MCF 10A (cell line): ENCODE results near the gene ZNF341. TPM values are rescaled to one million over a fixed set of nuclear protein-coding genes. Genes with fewer than 3 reads are reported as not detected.

Experiments
- BruUV-seq: library from RNA; stranded (reverse); fragments of 400-500 nt; replicated peaks from 2 replicates; lab custom pipeline; 2021; lab: Mats Ljungman, UMichigan
- CTCF ChIA-PET: fragments of 300-600 bp; sonication (Branson Sonifier 250); formaldehyde crosslinking; extraction: SDS; loops from one replicate; lab custom pipeline; 2021; ENCODE audit warnings: antibody characterized with exemption, inconsistent platforms; lab: Yijun Ruan, JAX
- POLR2A ChIA-PET: fragments of 300-600, 350-650 bp; sonication (Branson Sonifier 250); formaldehyde crosslinking; extraction: SDS; loops from one replicate; lab custom pipeline; 2020; ENCODE audit warnings: antibody characterized with exemption, inconsistent platforms; lab: Yijun Ruan, JAX
- DNase-seq: peaks from one replicate; pipeline ENCODE4 v3.0.0-alpha.2; 2018; ENCODE audit not compliant: unreplicated experiment
- H3K27ac Mint-ChIP-seq: one replicate; pipeline ENCODE4 v1.8.0; 2022; ENCODE audit warnings: mild to moderate bottlenecking, low read depth, mixed read lengths; ENCODE audit not compliant: unreplicated experiment
- H3K27me3 Mint-ChIP-seq: one replicate; pipeline ENCODE4 v1.8.0; 2022; ENCODE audit warnings: mixed read lengths; ENCODE audit not compliant: insufficient read depth, unreplicated experiment
- H3K36me3 Mint-ChIP-seq: one replicate; pipeline ENCODE4 v1.8.0; 2022; ENCODE audit warnings: mild to moderate bottlenecking, moderate library complexity, mixed read lengths; ENCODE audit not compliant: insufficient read depth, unreplicated experiment
- H3K4me1 Mint-ChIP-seq: one replicate; pipeline ENCODE4 v1.8.0; 2022; ENCODE audit warnings: mixed read lengths; ENCODE audit not compliant: insufficient read depth, unreplicated experiment
- H3K4me3 Mint-ChIP-seq: one replicate; pipeline ENCODE4 v1.8.0; 2022; ENCODE audit warnings: mild to moderate bottlenecking, moderate library complexity, mixed read lengths; ENCODE audit not compliant: unreplicated experiment
- H3K9me3 Mint-ChIP-seq: one replicate; pipeline ENCODE4 v1.8.0; 2022; ENCODE audit warnings: mixed read lengths; ENCODE audit not compliant: unreplicated experiment
- intact Hi-C: fragments of 100-400 bp; cut with micrococcal nuclease; formaldehyde crosslinking; loops from 2 replicates; pipeline ENCODE4 v1.14.1; 2022
- total RNA-seq: library from RNA; stranded (reverse); gene quantifications from 2 replicates; pipeline ENCODE4 v1.2.3, GENCODE V29; 2022
- TF ChIP-seq, protein P1 (sequence below): fragments of 200-600 bp; IDR thresholded peaks from one replicate; pipeline ENCODE4 v1.8.0; 2022; ENCODE audit warnings: antibody characterized with exemption, mild to moderate bottlenecking; ENCODE audit not compliant: unreplicated experiment

The ZNF341 gene
- total RNA-seq, 1 experiment from 2014 or later: 2.0 TPM

- H3K4me1 Mint-ChIP-seq: peaks cover 32% of the 10 kb centered on the region
- no peak overlapping the region for H3K4me3 Mint-ChIP-seq
- H3K9me3 Mint-ChIP-seq: no peaks in the 10 kb centered on the region
- peaks cover 17% of the 10 kb centered on the region for H3K36me3 Mint-ChIP-seq
- no peak for DNase-seq
- POLR2A ChIA-PET: interaction anchor here (6.5 kb wide), 1 partner anchor 17 kb away, joined by 36 read pairs; the partner anchor contains the start of gene CHMP4B
- CTCF ChIA-PET: interaction anchor here (0.6 to 1.9 kb wide), 3 partner anchors 14 to 267 kb away, joined by 3 to 7 read pairs (median 7); no protein-coding TSS in a partner anchor
- no TSS peak for BruUV-seq
- no peak overlapping the region for H3K27ac Mint-ChIP-seq
- TF ChIP-seq, protein P1, sequence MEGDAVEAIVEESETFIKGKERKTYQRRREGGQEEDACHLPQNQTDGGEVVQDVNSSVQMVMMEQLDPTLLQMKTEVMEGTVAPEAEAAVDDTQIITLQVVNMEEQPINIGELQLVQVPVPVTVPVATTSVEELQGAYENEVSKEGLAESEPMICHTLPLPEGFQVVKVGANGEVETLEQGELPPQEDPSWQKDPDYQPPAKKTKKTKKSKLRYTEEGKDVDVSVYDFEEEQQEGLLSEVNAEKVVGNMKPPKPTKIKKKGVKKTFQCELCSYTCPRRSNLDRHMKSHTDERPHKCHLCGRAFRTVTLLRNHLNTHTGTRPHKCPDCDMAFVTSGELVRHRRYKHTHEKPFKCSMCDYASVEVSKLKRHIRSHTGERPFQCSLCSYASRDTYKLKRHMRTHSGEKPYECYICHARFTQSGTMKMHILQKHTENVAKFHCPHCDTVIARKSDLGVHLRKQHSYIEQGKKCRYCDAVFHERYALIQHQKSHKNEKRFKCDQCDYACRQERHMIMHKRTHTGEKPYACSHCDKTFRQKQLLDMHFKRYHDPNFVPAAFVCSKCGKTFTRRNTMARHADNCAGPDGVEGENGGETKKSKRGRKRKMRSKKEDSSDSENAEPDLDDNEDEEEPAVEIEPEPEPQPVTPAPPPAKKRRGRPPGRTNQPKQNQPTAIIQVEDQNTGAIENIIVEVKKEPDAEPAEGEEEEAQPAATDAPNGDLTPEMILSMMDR: no peak
- no peaks in the 10 kb centered on the region for H3K27me3 Mint-ChIP-seq
- intact Hi-C loops: no loop called here
These were observed 96.6 kb downstream of the ZNF341 start for GRCh38 chr20:33828326-33828844.

DNA sequence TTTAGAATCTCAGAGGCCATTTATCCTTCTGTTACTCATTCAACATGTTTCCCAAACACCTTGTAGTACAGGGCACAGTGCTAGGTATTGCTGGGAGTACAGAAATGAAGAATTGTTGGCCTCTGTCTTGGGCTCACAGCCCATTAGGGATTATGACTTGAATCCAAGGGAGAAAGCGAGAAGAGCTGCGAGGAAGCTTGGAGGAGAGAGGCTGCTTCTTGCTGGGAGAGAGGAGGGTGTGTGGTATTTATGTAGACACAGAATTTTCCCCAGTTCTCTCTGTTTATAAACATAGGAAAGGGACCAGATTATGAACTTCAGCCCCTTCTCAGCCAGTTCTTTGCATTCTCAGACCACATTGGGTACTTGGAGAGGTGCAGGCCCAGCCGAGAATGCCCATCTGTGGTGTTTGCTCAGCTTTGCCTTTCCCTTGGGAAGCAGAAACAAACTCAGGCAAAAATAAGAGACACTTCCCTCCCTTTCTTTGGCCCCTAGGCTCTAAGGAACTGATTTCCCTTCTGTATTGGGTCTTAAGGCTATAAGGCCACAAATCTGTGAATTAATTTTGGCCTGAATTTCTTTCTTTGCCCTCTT, 97.3 kb downstream of the ZNF341 start:
- Mint-ChIP-seq H3K9me3 (no peaks in the 10 kb centered on the region), H3K4me1 (peaks cover 38% of the 10 kb centered on the region), H3K36me3 (peaks cover 17% of the 10 kb centered on the region), H3K27ac (no peak overlapping the region), H3K4me3 (no peak overlapping the region), H3K27me3 (no peaks in the 10 kb centered on the region)
- ChIA-PET CTCF (no interaction called here), POLR2A (interaction anchor here (6.5 kb wide), 1 partner anchor 17 kb away, joined by 36 read pairs; the partner anchor contains the start of gene CHMP4B)
- BruUV-seq: no TSS peak
- intact Hi-C loops: no loop called here
- TF ChIP-seq, protein P1: no peak
- DNase-seq: no peak

GRCh38 chr20:33829636-33830035, 97.8 kb downstream of the ZNF341 start:
- Mint-ChIP-seq H3K27me3 (no peaks in the 10 kb centered on the region), H3K4me3 (no peak overlapping the region), H3K27ac (no peak overlapping the region), H3K9me3 (no peaks in the 10 kb centered on the region), H3K4me1 (peaks cover 33% of the 10 kb centered on the region), H3K36me3 (peaks cover 17% of the 10 kb centered on the region)
- intact Hi-C loops: no loop called here
- no peak for DNase-seq
- TF ChIP-seq, protein P1: no peak
- no TSS peak for BruUV-seq
- POLR2A ChIA-PET: interaction anchor here (6.5 kb wide), 1 partner anchor 18 kb away, joined by 36 read pairs; the partner anchor contains the start of gene CHMP4B
- CTCF ChIA-PET: no interaction called here

DNA sequence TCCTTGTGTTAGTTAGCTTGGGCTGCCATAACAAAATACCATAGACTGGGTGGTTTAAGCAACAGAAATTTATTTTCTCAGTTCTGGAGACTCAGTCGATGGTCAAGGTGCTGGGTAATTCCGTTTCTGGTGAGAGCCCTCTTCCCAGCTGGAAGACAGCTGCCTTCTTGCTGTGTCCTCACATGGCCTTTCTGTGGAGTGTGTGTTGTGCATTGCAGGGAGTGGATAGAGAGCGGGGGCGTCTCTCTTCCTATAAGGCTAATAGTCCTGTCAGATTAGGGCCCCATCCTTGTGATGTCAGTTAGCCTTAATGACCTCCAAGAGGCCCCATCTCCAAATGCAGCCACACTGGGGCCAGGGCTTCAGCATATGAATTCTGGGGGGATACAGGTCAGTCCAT, 98.6 kb downstream of the ZNF341 start:
- H3K36me3 Mint-ChIP-seq: peaks cover 23% of the 10 kb centered on the region
- ChIA-PET POLR2A (interaction anchor here (0.5 to 6.5 kb wide), 3 partner anchors 14 to 29 kb away, joined by 3 to 36 read pairs (median 3); partner anchors contain the start of gene CHMP4B), CTCF (interaction anchor here (0.8 kb wide), 1 partner anchor 38 kb away, joined by 3 read pairs; no protein-coding TSS in a partner anchor)
- DNase-seq: no peak
- H3K27ac Mint-ChIP-seq: no peak overlapping the region
- H3K4me3 Mint-ChIP-seq: no peak overlapping the region
- TF ChIP-seq, protein P1: no peak
- intact Hi-C loops: no loop called here
- peaks cover 32% of the 10 kb centered on the region for H3K4me1 Mint-ChIP-seq
- no peaks in the 10 kb centered on the region for H3K9me3 Mint-ChIP-seq
- BruUV-seq: no TSS peak
- no peaks in the 10 kb centered on the region for H3K27me3 Mint-ChIP-seq
